ENCODE measurements around the gene CDH6. TPM values are rescaled to one million over a fixed set of nuclear protein-coding genes. Genes with fewer than 3 reads are reported as not detected.

Gene CDH6
- total and polyA plus RNA-seq, 2 of the 13 experiments (the other 11 are each of a cell fraction or from before 2014, with no cell fraction given) = not detected

- 9% methylated on average over 3 of the region's 3 CpGs for WGBS (ENCODE audit: low lambda C conversion rate)
- ATAC-seq (no peak), DNase-seq (ENCODE audit: low spot score) (no peak), FAIRE-seq (no peak)
- CTCF ChIA-PET (ENCODE audit: low intra/inter-chr PET ratio, low total read pairs) = no interaction called here
- Histone ChIP-seq H4K20me1 (ENCODE audit: insufficient read depth, low read length) (no peaks in the 10 kb centered on the region), H3K4me1 (ENCODE audit: insufficient read depth, low read length) (peaks cover 10% of the 10 kb centered on the region), H3K36me3 (replicated peaks in 1 of 2; ENCODE audit: control insufficient read depth in 1 of 2, insufficient read depth in 2 of 2, low read length in 2 of 2) (no peaks in the 10 kb centered on the region), H3K27ac (ENCODE audit: extremely low read length, insufficient read depth, low read length) (no peak overlapping the region), H2AFZ (ENCODE audit: low read length) (no peak overlapping the region), H3K9me3 (ENCODE audit: low read length) (no peaks in the 10 kb centered on the region), H3K79me2 (ENCODE audit: insufficient read depth, low read length) (no peaks in the 10 kb centered on the region), H3K4me3 (replicated peaks in 1 of 3; ENCODE audit: insufficient read depth in 1 of 3, low read depth in 2 of 3, low read length in 3 of 3) (no peak overlapping the region), H3K27me3 (ENCODE audit: control insufficient read depth in 1 of 2, insufficient read depth in 2 of 2, low read length in 2 of 2) (no peaks in the 10 kb centered on the region), H3K9ac (ENCODE audit: insufficient read depth, low read depth, low read length) (no peak overlapping the region), H3K4me2 (ENCODE audit: low read depth, low read length) (no peak overlapping the region)
- POLR2A ChIA-PET = no interaction called here
- intact Hi-C loops (cut with micrococcal nuclease; ENCODE audit: unreplicated experiment) = no loop called here
- TF ChIP-seq ZNF326 (CRISPR knock-in tag; IDR thresholded peaks at IDR 0.05; ENCODE audit: borderline replicate concordance) (no peak), CEBPB (IDR thresholded peaks at IDR 0.05; ENCODE audit: borderline replicate concordance, low read depth, low read length) (peak; percentile 34; the same call in 1 of the 2 replicates)
- in situ Hi-C loops (cut with HindIII; ENCODE audit: extremely low pct_ligation_motif_present, low pct_unique_long_range_greater_than_20kb) = loop anchor here (25.0 kb wide), 1 partner anchor 802 kb away; no protein-coding TSS in a partner anchor
- no TSS peak for BruUV-seq (replicated peaks)
Measured at GRCh38 chr5:31214229-31214628, 20.7 kb downstream of the CDH6 start.

DNA sequence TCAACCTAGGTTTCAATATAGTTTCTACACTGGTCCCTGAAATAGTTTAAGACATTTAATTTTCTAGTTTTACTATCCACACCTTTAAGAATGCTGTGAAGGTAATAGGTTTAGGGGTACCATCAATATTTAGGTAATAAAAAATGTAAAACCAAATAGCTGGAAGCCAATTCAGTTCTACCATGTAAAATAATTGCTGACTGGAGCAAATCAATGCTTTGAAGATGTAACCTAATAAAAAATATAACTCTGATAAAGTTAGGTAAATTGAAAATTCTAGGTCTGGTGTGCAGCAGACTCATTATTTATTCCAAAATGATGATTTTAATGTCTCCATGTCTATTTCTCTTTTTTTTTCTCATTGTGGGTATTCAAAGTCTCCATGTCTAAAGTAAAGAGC is 21.8 kb downstream of the CDH6 start:
- H3K4me1 ChIP-seq (ENCODE audit: insufficient read depth, low read length) = peaks cover 13% of the 10 kb centered on the region
- intact Hi-C loops (cut with micrococcal nuclease; ENCODE audit: unreplicated experiment) = no loop called here
- no peak overlapping the region for H3K9ac ChIP-seq (ENCODE audit: insufficient read depth, low read depth, low read length)
- no peak overlapping the region for H3K27ac ChIP-seq (ENCODE audit: extremely low read length, insufficient read depth, low read length)
- H4K20me1 ChIP-seq (ENCODE audit: insufficient read depth, low read length) = no peaks in the 10 kb centered on the region
- in situ Hi-C loops (cut with HindIII; ENCODE audit: extremely low pct_ligation_motif_present, low pct_unique_long_range_greater_than_20kb) = loop anchor here (25.0 kb wide), 1 partner anchor 803 kb away; no protein-coding TSS in a partner anchor
- H3K36me3 ChIP-seq (replicated peaks in 1 of 2; ENCODE audit: control insufficient read depth in 1 of 2, insufficient read depth in 2 of 2, low read length in 2 of 2) = no peaks in the 10 kb centered on the region
- no peak overlapping the region for H3K4me2 ChIP-seq (ENCODE audit: low read depth, low read length)
- H2AFZ ChIP-seq (ENCODE audit: low read length) = no peak overlapping the region
- BruUV-seq (replicated peaks) = no TSS peak
- no peaks in the 10 kb centered on the region for H3K9me3 ChIP-seq (ENCODE audit: low read length)
- no peaks in the 10 kb centered on the region for H3K79me2 ChIP-seq (ENCODE audit: insufficient read depth, low read length)
- no peak overlapping the region for H3K4me3 ChIP-seq (replicated peaks in 1 of 3; ENCODE audit: insufficient read depth in 1 of 3, low read depth in 2 of 3, low read length in 3 of 3)
- H3K27me3 ChIP-seq (ENCODE audit: control insufficient read depth in 1 of 2, insufficient read depth in 2 of 2, low read length in 2 of 2) = no peaks in the 10 kb centered on the region
- CTCF ChIA-PET (ENCODE audit: low intra/inter-chr PET ratio, low total read pairs) = no interaction called here
- FAIRE-seq = no peak
- DNase-seq (ENCODE audit: low spot score) = no peak
- POLR2A ChIA-PET = no interaction called here
- no peak for ATAC-seq
- peak; percentile 64 for TF ChIP-seq MAFF (IDR thresholded peaks at IDR 0.05; ENCODE audit: low read depth, low read length)
- no peak for TF ChIP-seq HNRNPH1 (optimal IDR thresholded peaks at IDR 0.05; ENCODE audit: low read depth, low read length)
- TF ChIP-seq NAIF1 (CRISPR knock-in tag; IDR thresholded peaks at IDR 0.05; ENCODE audit: borderline replicate concordance) = no peak
- TF ChIP-seq MAFK (conservative IDR thresholded peaks at IDR 0.05 in 1 of 2, IDR thresholded peaks at IDR 0.05 in 1 of 2; ENCODE audit: low read length in 2 of 2) = peak; percentile 67 to 75
- TF ChIP-seq KDM2A (CRISPR knock-in tag; IDR thresholded peaks at IDR 0.05; ENCODE audit: borderline replicate concordance, low read depth) = no peak
- no peak for TF ChIP-seq TCF7L2 (IDR thresholded peaks at IDR 0.05; ENCODE audit: low read depth, low read length)
- TF ChIP-seq ZNF136 (CRISPR knock-in tag; IDR thresholded peaks at IDR 0.05; ENCODE audit: low read depth) = no peak
- no peak for TF ChIP-seq ZNF232 (CRISPR knock-in tag; IDR thresholded peaks at IDR 0.05; ENCODE audit: borderline replicate concordance)
